ENCODE measurements around the gene CDC42SE2. TPM values are rescaled to one million over a fixed set of nuclear protein-coding genes. Genes with fewer than 3 reads are reported as not detected.

Gene CDC42SE2
- total and polyA plus RNA-seq, 12 donors = 5.1 to 26.7 (median 19.2) TPM

DNA sequence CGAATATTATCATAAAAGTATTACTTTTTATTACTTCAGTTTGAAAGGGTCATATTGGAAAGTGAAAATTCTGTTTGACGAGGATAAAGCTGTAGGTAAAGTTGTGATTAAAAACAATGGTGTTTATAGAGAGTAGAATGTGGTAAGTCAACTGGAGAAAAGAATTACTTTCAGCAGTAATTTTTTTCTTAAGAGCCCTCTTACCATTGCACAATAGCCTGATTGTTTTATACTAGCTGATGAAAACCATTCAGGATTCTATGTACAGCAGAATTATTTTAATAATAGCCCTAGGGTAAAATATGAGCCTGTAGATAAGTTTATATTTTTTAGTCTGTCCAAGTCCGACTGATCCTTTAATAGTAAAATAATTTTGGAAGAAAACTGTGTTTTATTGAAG lies 16.6 kb downstream of the CDC42SE2 start:
- no peak overlapping the region for H3K27ac ChIP-seq
- H3K4me1 ChIP-seq (replicated peaks in 1 of 2) = peaks cover 0 to 31% of the 10 kb centered on the region in 2 donors
- 69 to 82% (median 75%) methylated on average over 3 of the region's 3 CpGs for WGBS, 4 donors

DNA sequence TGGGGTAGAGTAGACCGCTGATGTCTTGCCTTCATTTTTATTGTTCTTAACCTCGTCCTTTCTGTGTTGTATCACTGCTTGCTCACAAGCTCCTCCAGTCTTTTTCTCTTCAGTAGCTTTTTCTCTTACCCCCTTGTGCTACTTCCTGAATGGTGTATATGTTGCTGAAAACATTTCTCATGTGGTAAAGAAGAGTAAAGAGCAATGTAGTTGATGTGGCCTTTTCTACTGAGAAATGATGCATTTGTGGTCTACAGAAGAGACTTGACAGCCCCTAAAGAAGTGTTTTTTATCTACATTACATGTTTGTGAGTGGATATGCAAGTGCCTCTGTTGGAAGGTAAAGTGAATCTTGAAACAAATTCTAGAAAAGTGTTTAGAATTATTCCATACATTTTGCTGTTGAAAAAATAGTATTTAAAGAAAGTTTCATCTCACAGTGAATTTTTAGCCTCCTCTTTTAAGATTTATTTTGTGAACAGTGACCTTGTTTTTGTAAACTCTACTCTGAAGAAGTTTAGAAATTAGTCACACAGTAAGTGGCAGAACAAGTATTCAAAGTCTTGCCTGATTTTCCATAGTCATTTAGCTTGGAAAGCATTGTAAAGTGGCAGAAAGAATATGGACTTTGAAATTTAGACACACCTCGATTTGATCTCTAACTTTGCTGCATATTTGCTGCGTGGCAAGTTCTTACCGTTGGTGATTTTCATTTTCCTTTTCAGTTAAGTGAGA lies 17.4 kb downstream of the CDC42SE2 start:
- no peak overlapping the region for H3K4me3 ChIP-seq
- H3K36me3 ChIP-seq (replicated peaks in 1 of 2) = no peaks in the 10 kb centered on the region
- intact Hi-C loops (cut with DNase I) = no loop called here
- H3K27ac ChIP-seq = peak overlapping the region in 2 of 5 donors; percentile 11 to 45
- TF ChIP-seq CTCF (IDR thresholded peaks at IDR 0.05) (no peak), POLR2A (IDR thresholded peaks at IDR 0.05) (no peak)
- WGBS, 4 donors = 54 to 65% (median 57%) methylated on average over 5 of the region's 5 CpGs
- H3K9me3 ChIP-seq (replicated peaks in 1 of 3) = no peaks in the 10 kb centered on the region
- H3K27me3 ChIP-seq = no peaks in the 10 kb centered on the region
- no peak for DNase-seq
- peaks cover 0 to 31% of the 10 kb centered on the region in 2 donors for H3K4me1 ChIP-seq (replicated peaks in 1 of 2)

More for the DNA sequence above, 16.6 kb downstream of the CDC42SE2 start:
- no peaks in the 10 kb centered on the region for H3K36me3 ChIP-seq (replicated peaks in 1 of 2)
- no peak for TF ChIP-seq POLR2A (IDR thresholded peaks at IDR 0.05)
- no peak for TF ChIP-seq CTCF (IDR thresholded peaks at IDR 0.05)
- no peaks in the 10 kb centered on the region for H3K27me3 ChIP-seq
- no peak for DNase-seq
- H3K9me3 ChIP-seq (replicated peaks in 1 of 3) = no peaks in the 10 kb centered on the region
- H3K4me3 ChIP-seq = no peak overlapping the region
- intact Hi-C loops (cut with DNase I) = no loop called here

DNA sequence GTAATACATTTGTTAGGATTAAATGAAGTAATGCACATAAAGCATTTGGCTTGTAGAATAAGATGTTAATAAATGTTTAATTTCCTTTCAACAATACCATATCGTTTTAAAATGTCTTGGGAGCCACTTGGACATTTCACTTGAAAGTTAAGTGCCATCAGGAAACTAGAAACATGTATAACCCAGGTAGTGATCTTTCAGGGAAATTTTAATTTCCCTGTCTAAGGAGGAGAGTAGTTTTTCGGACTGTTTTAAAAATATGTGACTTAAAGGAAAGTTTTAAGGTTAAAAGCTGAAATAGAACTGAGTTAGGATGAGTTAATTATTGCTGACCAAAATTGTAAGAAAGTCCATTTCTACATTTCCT lies 18.0 kb downstream of the CDC42SE2 start:
- H3K4me1 ChIP-seq (replicated peaks in 1 of 2) = peaks cover 0 to 31% of the 10 kb centered on the region in 2 donors
- H3K27me3 ChIP-seq = no peaks in the 10 kb centered on the region
- no peak overlapping the region for H3K4me3 ChIP-seq
- TF ChIP-seq POLR2A (IDR thresholded peaks at IDR 0.05) (no peak), CTCF (IDR thresholded peaks at IDR 0.05) (no peak)
- no peak for DNase-seq
- no peaks in the 10 kb centered on the region for H3K36me3 ChIP-seq (replicated peaks in 1 of 2)
- H3K9me3 ChIP-seq (replicated peaks in 1 of 3) = no peaks in the 10 kb centered on the region
- WGBS, 4 donors = 50 to 64% (median 56%) methylated on average over 2 of the region's 2 CpGs
- intact Hi-C loops (cut with DNase I) = no loop called here
- peak overlapping the region in 2 of 5 donors; percentile 11 to 45 for H3K27ac ChIP-seq

GRCh38 chr5:131282235-131282634 lies 18.4 kb downstream of the CDC42SE2 start:
- no peak for TF ChIP-seq POLR2A (IDR thresholded peaks at IDR 0.05)
- no peak for TF ChIP-seq CTCF (IDR thresholded peaks at IDR 0.05)
- 85 to 91% (median 86%) methylated on average over 2 of the region's 2 CpGs for WGBS, 4 donors
- intact Hi-C loops (cut with DNase I) = no loop called here
- no peaks in the 10 kb centered on the region for H3K27me3 ChIP-seq
- no peaks in the 10 kb centered on the region for H3K9me3 ChIP-seq (replicated peaks in 1 of 3)
- DNase-seq = no peak
- peaks cover 0 to 29% of the 10 kb centered on the region in 2 donors for H3K4me1 ChIP-seq (replicated peaks in 1 of 2)
- no peak overlapping the region for H3K4me3 ChIP-seq
- H3K27ac ChIP-seq = no peak overlapping the region
- no peaks in the 10 kb centered on the region for H3K36me3 ChIP-seq (replicated peaks in 1 of 2)

All from adrenal gland (tissue), 12 donors.